Measurements from ENCODE around the gene ARHGEF18. TPM values are rescaled to one million over a fixed set of nuclear protein-coding genes. Genes with fewer than 3 reads are reported as not detected.
"Not testable (repeated sequence)": the region's sequence is repeated elsewhere in the genome, so short reads cannot be mapped to it uniquely, and the experiment has no call there.

Gene ARHGEF18
- total and polyA plus RNA-seq, 3 donors from 2014 or later, result 17.9 to 42.7 (median 33.4) TPM

- Histone ChIP-seq H3K36me3 (ENCODE audit: low read depth, missing control alignments) (no peaks in the 10 kb centered on the region), H3K9me3 (no peaks in the 10 kb centered on the region), H3K27ac (no peak overlapping the region), H3K4me1 (no peaks in the 10 kb centered on the region), H3K27me3 (no peaks in the 10 kb centered on the region), H3K4me3 (no peak overlapping the region)
- intact Hi-C loops (cut with DNase I; ENCODE audit: low total_unique reads), result no loop called here
- TF ChIP-seq CTCF (IDR thresholded peaks at IDR 0.05) (no peak), POLR2A (IDR thresholded peaks at IDR 0.05) (no peak)
- DNase-seq, result no peak
- WGBS, 2 donors, result 44 to 51% methylated on average over 4 of the region's 4 CpGs
Measured at GRCh38 chr19:7368456-7368855, 19.7 kb downstream of the ARHGEF18 start.

GRCh38 chr19:7368866-7369265, 20.1 kb downstream of the ARHGEF18 start:
- H3K27me3 ChIP-seq; H3K36me3 ChIP-seq (ENCODE audit: low read depth, missing control alignments); H3K27ac ChIP-seq; intact Hi-C loops (cut with DNase I; ENCODE audit: low total_unique reads); DNase-seq; H3K4me1 ChIP-seq; H3K9me3 ChIP-seq; H3K4me3 ChIP-seq: not testable (repeated sequence)
- WGBS, 2 donors, result 71 to 74% methylated on average over 13 of the region's 13 CpGs

- H3K27ac ChIP-seq, result no peak overlapping the region
- no peak for DNase-seq
- H3K36me3 ChIP-seq (ENCODE audit: low read depth, missing control alignments), result no peaks in the 10 kb centered on the region
- H3K27me3 ChIP-seq, result no peaks in the 10 kb centered on the region
- 86% methylated on average over 10 of the region's 10 CpGs for WGBS, 2 donors
- H3K4me1 ChIP-seq, result no peaks in the 10 kb centered on the region
- TF ChIP-seq POLR2A (IDR thresholded peaks at IDR 0.05), result no peak
- TF ChIP-seq CTCF (IDR thresholded peaks at IDR 0.05), result no peak
- intact Hi-C loops (cut with DNase I; ENCODE audit: low total_unique reads), result no loop called here
- H3K9me3 ChIP-seq, result no peaks in the 10 kb centered on the region
- H3K4me3 ChIP-seq, result no peak overlapping the region
Measured at GRCh38 chr19:7370546-7370945, 21.8 kb downstream of the ARHGEF18 start.

GRCh38 chr19:7371001-7371400, 22.3 kb downstream of the ARHGEF18 start:
- WGBS, 2 donors, result 99 to 100% methylated on average over 3 of the region's 3 CpGs
- Histone ChIP-seq H3K27me3 (no peaks in the 10 kb centered on the region), H3K9me3 (no peaks in the 10 kb centered on the region), H3K4me1 (no peaks in the 10 kb centered on the region), H3K36me3 (ENCODE audit: low read depth, missing control alignments) (no peaks in the 10 kb centered on the region), H3K27ac (no peak overlapping the region), H3K4me3 (no peak overlapping the region)
- TF ChIP-seq POLR2A (IDR thresholded peaks at IDR 0.05) (no peak), CTCF (IDR thresholded peaks at IDR 0.05) (no peak)
- no peak for DNase-seq
- intact Hi-C loops (cut with DNase I; ENCODE audit: low total_unique reads), result no loop called here

GRCh38 chr19:7372810-7373209, 24.1 kb downstream of the ARHGEF18 start:
- intact Hi-C loops (cut with DNase I; ENCODE audit: low total_unique reads), result no loop called here
- 85 to 91% methylated on average over 5 to 11 of the region's 11 CpGs for WGBS, 2 donors
- no peak for DNase-seq

More at GRCh38 chr19:7372810-7373209, 24.1 kb downstream of the ARHGEF18 start:
- Histone ChIP-seq H3K27ac (no peak overlapping the region), H3K4me1 (no peaks in the 10 kb centered on the region), H3K4me3 (no peak overlapping the region), H3K9me3 (no peaks in the 10 kb centered on the region), H3K36me3 (ENCODE audit: low read depth, missing control alignments) (no peaks in the 10 kb centered on the region), H3K27me3 (no peaks in the 10 kb centered on the region)
- no peak for TF ChIP-seq CTCF (IDR thresholded peaks at IDR 0.05)
- no peak for TF ChIP-seq POLR2A (IDR thresholded peaks at IDR 0.05)

All from testis (tissue), 3 donors.